Right lobe of liver (tissue), 6 donors: ENCODE data around the gene TBX4. TPM values are rescaled to one million over a fixed set of nuclear protein-coding genes. Genes with fewer than 3 reads are reported as not detected.

ENCODE experiments used
- ATAC-seq, 4 donors: fragments of 200-7000 bp; cut with Tn5 transposase; one replicate each; pipeline ENCODE4 v1.9.1; 2020; ENCODE audit warnings: mild to moderate bottlenecking in 4 of 4, moderate library complexity in 4 of 4
- DNase-seq, 3 donors: peaks; one replicate each; pipeline ENCODE4 v3.0.0-alpha.2; 2020
- H3K27ac ChIP-seq, 3 donors: fragments of 200-600 bp; one replicate each; pipeline ENCODE4 v1.8.0; 2022
- H3K27me3 ChIP-seq, 2 donors: fragments of 200-600 bp; one replicate each; pipeline ENCODE4 v1.8.0; 2022
- H3K36me3 ChIP-seq, 4 donors: fragments of 200-600 bp; sonication (generic) in 1 of 4; one replicate each; pipeline versions ENCODE4 v1.5.1 to v1.8.0; 2017 to 2022; ENCODE audit warnings: control low read depth in 1 of 4
- H3K4me1 ChIP-seq, 4 donors: fragments of 200-600 bp; sonication (generic) in 1 of 4; one replicate each; pipeline versions ENCODE4 v1.5.1 to v1.8.0; 2017 to 2022; ENCODE audit warnings: control low read depth in 1 of 4
- H3K4me3 ChIP-seq, 3 donors: fragments of 200-600 bp; one replicate each; pipeline ENCODE4 v1.8.0; 2022
- H3K9me3 ChIP-seq, 4 donors: fragments of 200-600 bp; sonication (generic) in 1 of 4; one replicate each; pipeline versions ENCODE4 v1.5.1 to v1.8.0; 2017 to 2022; ENCODE audit warnings: control low read depth in 1 of 4
- CTCF ChIP-seq, 4 donors: fragments of 200-600 bp in 3 of 4; fragments of 450-650 bp in 1 of 4; IDR thresholded peaks; one replicate each; pipeline versions ENCODE4 v1.5.1 to v1.8.0; 2016 to 2022; ENCODE audit warnings: antibody characterized with exemption in 4 of 4, mild to moderate bottlenecking in 2 of 4
- POLR2A ChIP-seq: fragments of 450-650 bp; IDR thresholded peaks from one replicate; pipeline ENCODE4 v1.6.1; 2017; ENCODE audit warnings: antibody characterized with exemption, mild to moderate bottlenecking
- WGBS: methylation state at CpG from one replicate; pipeline ENCODE4 v1.1.6; 2018; ENCODE audit warnings: low coverage, low lambda C conversion rate; ENCODE audit not compliant: insufficient coverage; ENCODE audit errors: missing lambda C conversion rate; 5-methylcytosine and 5-hydroxymethylcytosine counted together
- intact Hi-C, 2 donors: fragments of 100-400 bp; cut with DNase I; formaldehyde crosslinking; loops; one replicate each; pipeline versions ENCODE4 v1.11.2 to v1.14.1; 2022
- total RNA-seq, 6 experiments: library from RNA; depleted of rRNA in 2 of 6; stranded (reverse); fragments of >200 nt in 2 of 6; fragmentation: NEBNext Ultra II Directional in 3 of 6; extraction: Animal tissue kit (Norgen Biotek cat#: 25700) in 3 of 6; gene quantifications; one replicate each; pipeline versions ENCODE4 v1.1.0 to v1.2.4, GENCODE V29; 2016 to 2023
- donor health status: DM: no; HTN: yes; CAD: no.
- donor health status: DM: no; HTN: no; CAD: no.
- donor health status: DM: no; HTN: no; CAD: no.
- donor health status: DM: no; HTN: yes; CAD: no.
- donor health status: DM: no; HTN: yes; CAD: no.

Gene TBX4
- total RNA-seq, 6 experiments from 2014 or later = not detected

GRCh38 chr17:61532826-61533225, 80.6 kb downstream of the TBX4 start:
- Histone ChIP-seq H3K27ac (no peak overlapping the region), H3K4me1 (no peaks in the 10 kb centered on the region)
- WGBS = 74% methylated on average over 4 of the region's 5 CpGs

GRCh38 chr17:61533797-61534196, 81.6 kb downstream of the TBX4 start:
- 84% methylated on average over 4 of the region's 4 CpGs for WGBS
- H3K27me3 ChIP-seq = no peaks in the 10 kb centered on the region
- intact Hi-C loops = no loop called here
- DNase-seq (no peak), ATAC-seq (no peak)
- no peaks in the 10 kb centered on the region for H3K36me3 ChIP-seq
- no peak overlapping the region for H3K4me3 ChIP-seq
- no peaks in the 10 kb centered on the region for H3K9me3 ChIP-seq
- no peak overlapping the region for H3K27ac ChIP-seq
- TF ChIP-seq POLR2A = no peak
- TF ChIP-seq CTCF (IDR thresholded peaks at IDR 0.05) = no peak
- H3K4me1 ChIP-seq = no peaks in the 10 kb centered on the region

More at GRCh38 chr17:61532826-61533225, 80.6 kb downstream of the TBX4 start:
- Histone ChIP-seq H3K4me3 (no peak overlapping the region), H3K9me3 (no peaks in the 10 kb centered on the region), H3K36me3 (no peaks in the 10 kb centered on the region), H3K27me3 (no peaks in the 10 kb centered on the region)
- DNase-seq = no peak
- no peak for ATAC-seq
- TF ChIP-seq POLR2A = no peak
- TF ChIP-seq CTCF (IDR thresholded peaks at IDR 0.05) = no peak
- intact Hi-C loops = no loop called here

- no peaks in the 10 kb centered on the region for H3K36me3 ChIP-seq
- H3K27me3 ChIP-seq = no peaks in the 10 kb centered on the region
- H3K4me3 ChIP-seq = no peak overlapping the region
- ATAC-seq (no peak), DNase-seq (no peak)
- H3K4me1 ChIP-seq = no peaks in the 10 kb centered on the region
- whole genome bisulfite sequencing = 79% methylated on average over 8 of the region's 8 CpGs
- H3K9me3 ChIP-seq = no peaks in the 10 kb centered on the region
- intact Hi-C loops = no loop called here
- TF ChIP-seq CTCF (IDR thresholded peaks at IDR 0.05) (no peak), POLR2A (no peak)
- H3K27ac ChIP-seq = no peak overlapping the region
Observed at GRCh38 chr17:61534414-61534813, 82.2 kb downstream of the TBX4 start.

Other genes starting within 250 kb of the TBX4 start
- 1 to 10 TPM; 1.9 to 4.4 (median 2.7) TPM for gene TBX2, start 52.6 kb upstream of the TBX4 start, total RNA-seq
- gene NACA2, start 138.8 kb downstream of the TBX4 start, total RNA-seq = not detected